Right cardiac atrium (tissue), 5 donors: ENCODE measurements around the gene ARHGEF12. TPM values are rescaled to one million over a fixed set of nuclear protein-coding genes. Genes with fewer than 3 reads are reported as not detected.
A peak's percentile ranks its signal among the peaks of the same experiment; 100 is the strongest.

Experiments used
- ATAC-seq, 2 donors: fragments of 200-7000 bp; cut with Tn5 transposase; one replicate each; pipeline versions ENCODE4 v1.8.0 to v1.9.1; 2020; ENCODE audit warnings: moderate library complexity in 2 of 2, mild to moderate bottlenecking in 1 of 2
- DNase-seq, 3 donors: peaks; one replicate each; pipeline ENCODE4 v3.0.0-alpha.2; 2020
- H3K27ac ChIP-seq: one replicate; pipeline ENCODE4 v1.5.1; 2013; ENCODE audit warnings: mild to moderate bottlenecking, low read length, control low read depth, moderate library complexity
- H3K27me3 ChIP-seq: one replicate; pipeline ENCODE4 v1.6.1; 2013; ENCODE audit not compliant: control insufficient read depth, insufficient read depth
- H3K4me1 ChIP-seq: one replicate; pipeline ENCODE4 v1.6.1; 2013; ENCODE audit warnings: low read length; ENCODE audit not compliant: control insufficient read depth, insufficient read depth
- H3K4me3 ChIP-seq: one replicate; pipeline ENCODE4 v1.5.1; 2013; ENCODE audit warnings: low read length, control low read depth
- H3K9me3 ChIP-seq: one replicate; pipeline ENCODE4 v1.6.1; 2013; ENCODE audit warnings: low read length; ENCODE audit not compliant: control insufficient read depth
- WGBS: extraction: QIAGEN DNeasy Blood & Tissue Kit; methylation state at CpG from one replicate; pipeline ENCODE4 v1.1.7; 2013; 5-methylcytosine and 5-hydroxymethylcytosine counted together
- intact Hi-C, 4 donors: fragments of 100-400 bp; cut with DNase I; formaldehyde crosslinking; loops; one replicate each; pipeline versions ENCODE4 v1.11.0 to v1.14.0; 2022 to 2023
- polyA plus RNA-seq: library from polyadenylated mRNA; stranded (reverse); fragments of 200-250 nt; gene quantifications from one replicate; pipeline ENCODE4 v1.2.3, GENCODE V29; 2013
- total RNA-seq, 4 donors: library from RNA; stranded (reverse); fragmentation: NEBNext Ultra II Directional; extraction: Animal tissue kit (Norgen Biotek cat#: 25700); gene quantifications; one replicate each; pipeline ENCODE4 v1.2.1, GENCODE V29; 2021
- donor health status: healthy with polysubstance abuse.
- donor health status: DM: no; HTN: yes; CAD: no.
- donor health status: DM: no; HTN: no; CAD: no.
- donor health status: DM: no; HTN: yes; CAD: no; lungs with severe emphysema.
- donor health status: DM: yes; HTN: yes; CAD: no.

ARHGEF12 gene
- total and polyA plus RNA-seq, 5 donors: 26.1 to 112 (median 93.7) TPM

DNA sequence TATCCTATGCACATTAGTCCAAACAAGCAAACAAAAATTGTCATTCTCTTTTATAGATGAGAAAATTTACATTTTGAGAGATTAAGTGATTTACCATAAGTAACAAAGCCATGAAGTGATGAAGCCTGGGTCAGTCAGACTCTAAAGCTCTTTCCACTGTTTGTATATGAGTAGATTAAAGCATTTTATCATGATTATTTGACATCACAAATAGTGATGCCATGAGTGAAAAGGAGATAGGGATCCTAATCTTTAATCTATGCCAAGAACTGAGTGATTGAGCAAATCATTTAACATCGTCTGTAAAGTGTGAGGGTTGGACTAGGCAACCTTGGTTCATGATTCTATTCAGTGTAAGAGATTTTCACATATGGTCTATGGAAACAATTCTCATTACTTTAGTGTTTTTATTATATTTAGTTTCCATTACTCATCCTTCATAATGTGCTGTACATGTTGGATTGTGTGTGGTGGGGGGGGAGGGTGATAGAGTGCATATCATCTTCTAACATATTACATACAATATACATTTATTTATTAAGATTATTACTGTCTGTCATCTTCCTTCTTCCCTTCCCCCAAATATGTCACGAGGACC lies 50.7 kb downstream of the ARHGEF12 start:
- H3K4me1 ChIP-seq: peaks cover 6% of the 10 kb centered on the region

GRCh38 chr11:120388261-120388660 lies 52.0 kb downstream of the ARHGEF12 start:
- no peaks in the 10 kb centered on the region for H3K9me3 ChIP-seq
- peaks cover 8% of the 10 kb centered on the region for H3K4me1 ChIP-seq
- H3K27me3 ChIP-seq: no peaks in the 10 kb centered on the region
- intact Hi-C loops: no loop called here
- DNase-seq (no peak), ATAC-seq (no peak)
- no peak overlapping the region for H3K27ac ChIP-seq
- H3K4me3 ChIP-seq: no peak overlapping the region

More for the DNA sequence above, 50.7 kb downstream of the ARHGEF12 start:
- 54% methylated on average over 2 of the region's 2 CpGs for WGBS
- no peak overlapping the region for H3K27ac ChIP-seq
- no peak overlapping the region for H3K4me3 ChIP-seq
- no peaks in the 10 kb centered on the region for H3K27me3 ChIP-seq
- H3K9me3 ChIP-seq: no peaks in the 10 kb centered on the region
- no peak for ATAC-seq
- intact Hi-C loops: no loop called here
- DNase-seq: no peak

GRCh38 chr11:120389693-120390584 lies 53.7 kb downstream of the ARHGEF12 start:
- DNase-seq (no peak), ATAC-seq (no peak)
- intact Hi-C loops: loop anchor here in 1 of 4 donors (5.0 kb wide), 1 partner anchor 48 kb away; no protein-coding TSS in a partner anchor
- Histone ChIP-seq H3K4me3 (no peak overlapping the region), H3K9me3 (no peaks in the 10 kb centered on the region), H3K4me1 (peaks cover 3% of the 10 kb centered on the region), H3K27me3 (no peaks in the 10 kb centered on the region), H3K27ac (no peak overlapping the region)
- WGBS: 74% methylated on average over 5 of the region's 5 CpGs

DNA sequence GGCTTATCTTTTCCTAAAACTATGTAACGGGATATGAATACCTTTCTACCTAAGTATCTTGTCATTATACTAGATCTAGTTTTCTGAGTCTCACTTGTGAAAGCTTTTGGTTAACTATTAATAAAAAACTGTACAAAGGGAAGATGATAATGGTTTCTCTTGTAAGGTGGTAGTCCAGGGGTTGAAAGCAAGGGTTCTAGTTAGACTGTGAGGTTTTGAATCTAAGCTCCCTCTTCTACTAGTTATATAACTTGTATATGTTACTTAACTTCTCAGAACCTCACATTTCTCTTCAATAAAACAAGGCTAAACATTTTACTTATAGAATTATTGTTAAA lies 54.3 kb downstream of the ARHGEF12 start:
- H3K4me1 ChIP-seq: peaks cover 2% of the 10 kb centered on the region
- H3K4me3 ChIP-seq: no peak overlapping the region
- no peak overlapping the region for H3K27ac ChIP-seq
- no peak for DNase-seq
- WGBS: 72% methylated on average over 1 of the region's 1 CpG
- intact Hi-C loops: loop anchor here in 1 of 4 donors (5.0 kb wide), 1 partner anchor 48 kb away; no protein-coding TSS in a partner anchor
- H3K27me3 ChIP-seq: no peaks in the 10 kb centered on the region
- no peak for ATAC-seq
- H3K9me3 ChIP-seq: no peaks in the 10 kb centered on the region

GRCh38 chr11:120391292-120391691 lies 55.1 kb downstream of the ARHGEF12 start:
- H3K27me3 ChIP-seq: no peaks in the 10 kb centered on the region
- no peaks in the 10 kb centered on the region for H3K9me3 ChIP-seq
- DNase-seq (no peak), ATAC-seq (peak; percentile 73 to 85)
- intact Hi-C loops: loop anchor here in 1 of 4 donors (5.0 kb wide), 1 partner anchor 49 kb away; no protein-coding TSS in a partner anchor
- H3K27ac ChIP-seq: no peak overlapping the region
- no peak overlapping the region for H3K4me3 ChIP-seq
- peaks cover 2% of the 10 kb centered on the region for H3K4me1 ChIP-seq

DNA sequence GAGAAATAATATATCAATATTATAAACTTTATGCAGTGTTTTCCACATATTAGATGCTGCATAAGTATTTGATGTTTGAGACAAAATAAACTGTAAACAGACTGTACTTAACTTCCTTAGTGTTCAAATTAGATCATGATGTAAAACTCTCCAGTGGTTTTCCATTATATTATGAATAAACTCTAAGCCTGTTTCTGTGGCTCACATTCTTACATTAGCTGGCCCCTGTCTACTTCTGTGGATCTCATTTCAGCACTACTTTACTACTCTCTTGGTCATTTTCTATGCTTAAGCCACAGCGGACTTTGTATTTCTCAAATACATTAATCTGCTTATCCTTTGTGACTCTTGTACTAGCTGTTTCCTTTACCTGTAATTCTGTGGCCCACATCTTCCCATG lies 55.6 kb downstream of the ARHGEF12 start:
- 87% methylated on average over 1 of the region's 1 CpG for WGBS
- H3K4me1 ChIP-seq: peaks cover 2% of the 10 kb centered on the region

GRCh38 chr11:120392314-120392713 lies 56.1 kb downstream of the ARHGEF12 start:
- no peaks in the 10 kb centered on the region for H3K27me3 ChIP-seq
- no peak for DNase-seq
- intact Hi-C loops: loop anchor here in 1 of 4 donors (5.0 kb wide), 1 partner anchor 50 kb away; no protein-coding TSS in a partner anchor
- 36% methylated on average over 6 of the region's 6 CpGs for WGBS
- no peaks in the 10 kb centered on the region for H3K9me3 ChIP-seq
- ATAC-seq: peak in 1 of 2 donors; percentile 68
- no peak overlapping the region for H3K27ac ChIP-seq
- H3K4me1 ChIP-seq: peaks cover 2% of the 10 kb centered on the region
- H3K4me3 ChIP-seq: no peak overlapping the region

More for the DNA sequence above, 55.6 kb downstream of the ARHGEF12 start:
- no peak overlapping the region for H3K4me3 ChIP-seq
- no peaks in the 10 kb centered on the region for H3K27me3 ChIP-seq
- intact Hi-C loops: loop anchor here in 1 of 4 donors (5.0 kb wide), 1 partner anchor 50 kb away; no protein-coding TSS in a partner anchor
- no peak overlapping the region for H3K27ac ChIP-seq
- DNase-seq: no peak
- H3K9me3 ChIP-seq: no peaks in the 10 kb centered on the region
- ATAC-seq: no peak

GRCh38 chr11:120392793-120393192 lies 56.6 kb downstream of the ARHGEF12 start:
- H3K27me3 ChIP-seq: no peaks in the 10 kb centered on the region
- no peak overlapping the region for H3K27ac ChIP-seq
- peaks cover 2% of the 10 kb centered on the region for H3K4me1 ChIP-seq
- intact Hi-C loops: loop anchor here in 1 of 4 donors (5.0 kb wide), 1 partner anchor 50 kb away; no protein-coding TSS in a partner anchor
- DNase-seq: no peak
- ATAC-seq: no peak
- H3K4me3 ChIP-seq: no peak overlapping the region
- 81% methylated on average over 2 of the region's 2 CpGs for WGBS
- H3K9me3 ChIP-seq: no peaks in the 10 kb centered on the region

DNA sequence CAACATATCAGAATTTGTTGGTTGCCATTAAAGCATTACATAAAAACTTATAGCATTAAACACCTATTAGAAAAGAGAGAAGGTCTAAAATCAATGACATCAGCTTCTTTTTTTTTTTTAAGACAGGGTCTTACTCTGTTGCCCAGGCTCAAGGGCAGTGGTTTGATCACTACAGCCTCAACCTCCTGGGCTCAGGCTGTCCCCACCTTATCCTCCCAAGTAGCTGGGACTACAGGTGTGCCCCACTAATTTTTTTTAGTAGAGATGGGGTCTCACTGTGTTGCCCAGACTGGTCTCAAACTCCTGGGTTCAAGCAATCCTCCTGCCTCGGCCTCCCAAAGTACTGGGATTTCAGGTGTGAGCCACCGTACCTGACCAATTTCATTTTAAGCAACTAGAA lies 57.9 kb downstream of the ARHGEF12 start:
- DNase-seq (no peak), ATAC-seq (no peak)
- Histone ChIP-seq H3K4me1 (peaks cover 2% of the 10 kb centered on the region), H3K27ac (no peak overlapping the region), H3K9me3 (no peaks in the 10 kb centered on the region), H3K4me3 (no peak overlapping the region), H3K27me3 (no peaks in the 10 kb centered on the region)
- intact Hi-C loops: loop anchor here in 1 of 4 donors (5.0 kb wide), 1 partner anchor 52 kb away; no protein-coding TSS in a partner anchor
- 96% methylated on average over 2 of the region's 2 CpGs for WGBS

DNA sequence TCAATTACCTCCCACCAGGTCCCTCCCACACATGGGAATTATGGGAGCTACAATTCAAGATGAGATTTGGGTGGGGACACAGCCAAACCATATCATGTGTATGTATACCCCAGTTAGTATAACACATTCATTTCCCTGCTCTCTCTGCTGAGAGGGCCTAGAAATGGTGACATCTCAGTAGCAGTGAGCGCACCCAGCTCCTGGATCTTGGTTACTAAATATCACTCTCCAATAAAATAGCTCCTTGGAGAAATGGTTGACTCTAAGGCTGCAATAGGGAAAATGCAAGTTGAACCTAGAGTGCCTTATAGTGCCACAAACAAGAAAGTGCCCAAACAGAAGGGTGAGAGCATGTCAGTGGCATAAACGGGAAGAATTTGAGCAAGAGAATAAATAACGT lies 59.6 kb downstream of the ARHGEF12 start:
- no peak overlapping the region for H3K4me3 ChIP-seq
- H3K9me3 ChIP-seq: no peaks in the 10 kb centered on the region
- ATAC-seq: no peak
- no peak for DNase-seq
- H3K27me3 ChIP-seq: no peaks in the 10 kb centered on the region
- 96% methylated on average over 3 of the region's 3 CpGs for WGBS
- H3K27ac ChIP-seq: no peak overlapping the region
- peaks cover 3% of the 10 kb centered on the region for H3K4me1 ChIP-seq
- intact Hi-C loops: no loop called here

- H3K4me3 ChIP-seq: no peak overlapping the region
- peaks cover 1% of the 10 kb centered on the region for H3K4me1 ChIP-seq
- intact Hi-C loops: no loop called here
- H3K27me3 ChIP-seq: no peaks in the 10 kb centered on the region
- DNase-seq: no peak
- 42% methylated on average over 2 of the region's 2 CpGs for WGBS
- no peak overlapping the region for H3K27ac ChIP-seq
- ATAC-seq: peak in 1 of 2 donors; percentile 28
- H3K9me3 ChIP-seq: no peaks in the 10 kb centered on the region
These were observed 61.9 kb downstream of the ARHGEF12 start for GRCh38 chr11:120398132-120398531.
